Renal cortical epithelial cell (primary cell): Measurements from ENCODE around the gene LARP1. TPM values are rescaled to one million over a fixed set of nuclear protein-coding genes. Genes with fewer than 3 reads are reported as not detected.
"Not testable (repeated sequence)": the region's sequence is repeated elsewhere in the genome, so short reads cannot be mapped to it uniquely, and the experiment has no call there.

Experiments used
- DNase-seq: peaks from one replicate; pipeline ENCODE4 v3.0.0-alpha.2; 2011; ENCODE audit warnings: low read depth
- total RNA-seq: library from RNA; depleted of rRNA; stranded (reverse); fragments of >200 nt; gene quantifications from 2 replicates; pipeline ENCODE4 v1.2.3, GENCODE V29; 2014

LARP1 gene
- total RNA-seq, 1 donor from 2014 or later = 96.5 TPM

DNA sequence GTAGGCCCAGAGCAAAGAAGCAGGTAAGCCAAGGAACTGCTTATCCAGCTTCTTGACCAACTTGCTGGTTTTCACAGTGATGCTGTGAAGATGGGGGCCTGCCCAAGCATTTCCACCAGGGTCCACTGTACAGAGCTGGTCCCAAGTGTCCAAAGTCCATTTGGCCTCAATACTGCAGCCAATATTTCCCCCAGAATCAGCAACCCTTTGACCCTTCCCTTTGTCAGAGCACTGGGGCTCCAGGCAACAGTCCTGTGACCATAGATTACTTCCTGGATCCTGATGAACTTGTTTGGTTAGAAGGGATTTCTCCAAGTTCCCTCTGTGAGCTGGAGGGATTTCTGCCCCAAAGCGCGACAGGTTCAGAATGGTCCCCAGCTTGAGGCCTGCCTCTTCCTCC, 68.9 kb downstream of the LARP1 start:
- no peak for DNase-seq

DNA sequence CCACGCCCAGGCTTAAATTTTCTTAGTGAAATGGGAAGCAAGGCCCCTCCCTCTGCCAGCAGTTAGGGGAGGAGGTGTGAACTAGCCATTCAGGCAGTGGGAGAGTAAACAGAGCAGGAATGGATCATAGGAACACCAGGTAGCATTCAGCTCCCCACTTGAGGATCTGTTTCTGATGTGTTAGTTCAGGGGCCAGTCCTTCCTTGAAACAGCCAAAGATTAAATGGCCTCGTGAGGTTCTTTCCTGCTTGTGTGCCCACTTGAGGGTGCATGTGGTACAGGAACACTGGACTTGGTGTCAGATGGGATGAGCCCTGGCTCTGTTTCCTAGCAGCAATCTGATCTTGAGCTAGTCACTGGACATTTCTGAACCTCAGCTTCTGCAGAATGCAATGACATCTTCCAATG, 74.0 kb downstream of the LARP1 start:
- peak; percentile 11 for DNase-seq

DNA sequence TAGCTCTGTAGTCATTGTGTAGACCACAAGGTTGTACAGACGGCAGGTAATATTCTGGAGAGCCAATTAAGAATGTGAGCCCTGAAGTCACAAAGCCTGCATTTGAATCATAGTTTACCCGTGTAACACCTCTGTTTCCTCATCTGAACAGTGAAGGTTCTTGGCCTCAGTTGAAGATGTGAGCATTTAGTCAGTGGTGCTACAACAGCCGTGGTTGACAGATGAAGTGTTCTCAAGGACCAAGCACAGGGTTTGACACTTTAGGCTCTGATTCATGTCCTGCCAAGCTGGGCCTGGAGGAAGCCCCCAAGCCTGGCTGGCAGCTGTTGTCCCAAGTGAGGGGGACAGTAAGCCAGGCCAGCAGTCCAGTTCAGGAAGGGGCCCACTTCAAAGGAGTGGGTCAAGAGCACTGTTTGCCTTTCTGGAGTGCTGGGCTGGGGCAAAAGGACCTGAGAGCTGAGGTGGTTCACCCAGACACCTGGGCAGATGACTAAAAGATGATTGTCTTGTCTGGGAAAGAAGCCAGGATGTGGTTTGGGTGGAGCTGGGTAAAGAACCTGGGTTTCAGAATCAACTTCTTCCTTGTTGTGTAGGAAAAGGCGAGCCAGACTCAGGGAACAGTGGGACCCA, 74.5 kb downstream of the LARP1 start:
- DNase-seq = peak; percentile 64

DNA sequence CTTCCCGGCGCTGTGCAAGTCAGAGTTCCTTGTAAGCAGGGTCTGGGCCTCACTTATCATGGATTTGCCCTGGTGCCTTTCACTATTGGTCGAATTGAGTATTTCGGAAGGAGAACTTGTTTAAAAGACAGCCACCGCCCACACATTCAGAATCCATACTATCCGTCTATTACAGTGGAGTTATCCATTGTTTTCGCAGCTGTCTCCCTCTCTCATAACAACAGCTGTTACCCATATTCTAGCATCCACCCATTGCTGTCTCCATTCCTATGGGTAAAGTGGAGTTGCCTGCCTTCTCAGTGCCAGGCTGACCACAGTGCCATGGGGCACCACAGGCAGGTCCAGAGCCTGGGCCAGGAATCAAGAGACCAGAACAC, 75.0 kb downstream of the LARP1 start:
- no peak for DNase-seq

DNA sequence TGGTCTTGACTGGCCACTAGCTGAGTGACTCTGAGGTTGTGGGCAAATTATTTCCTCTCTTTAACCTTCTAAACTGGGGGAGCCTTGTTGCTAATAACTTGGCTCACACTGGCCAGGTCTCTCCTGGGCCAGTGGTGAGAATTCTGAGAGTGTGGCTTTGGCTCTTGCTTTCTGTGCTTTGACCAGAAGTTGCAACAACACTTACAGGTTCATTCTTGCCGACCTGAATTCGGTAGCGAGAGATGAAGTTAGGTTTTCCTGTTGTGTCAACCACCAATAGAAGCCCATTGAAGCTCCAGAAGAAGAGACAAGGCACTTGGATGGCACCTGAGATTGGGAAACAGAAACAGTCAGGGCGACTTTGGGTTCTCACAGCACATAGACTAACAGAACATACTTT, 75.4 kb downstream of the LARP1 start:
- DNase-seq = no peak

DNA sequence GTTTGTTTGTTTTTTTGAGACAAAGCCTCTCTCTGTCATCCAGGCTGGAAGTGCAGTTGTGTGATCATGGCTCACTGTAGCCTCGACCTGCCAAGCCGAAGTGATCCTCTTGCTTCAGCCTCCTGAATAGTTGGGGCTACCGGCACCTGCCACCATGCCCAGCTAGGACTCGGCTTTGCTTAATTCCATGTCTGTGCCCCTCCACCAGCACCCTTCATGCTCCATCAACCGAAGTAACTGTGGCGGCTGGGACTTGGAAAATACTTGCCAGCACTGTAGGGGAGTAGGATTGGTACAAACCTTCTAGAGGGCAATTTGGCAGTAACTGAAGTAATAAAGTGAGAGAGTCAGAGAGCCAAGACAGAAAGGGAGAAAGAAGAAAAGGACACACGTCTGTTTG, 76.3 kb downstream of the LARP1 start:
- DNase-seq = no peak

- DNase-seq = not testable (repeated sequence)
Measured at GRCh38 chr5:154832804-154833203, 77.6 kb downstream of the LARP1 start.

GRCh38 chr5:154834053-154834452, 78.9 kb downstream of the LARP1 start:
- no peak for DNase-seq

- not testable (repeated sequence) for DNase-seq
Measured at GRCh38 chr5:154835701-154836052, 80.5 kb downstream of the LARP1 start.

- no peak for DNase-seq
Measured at GRCh38 chr5:154836225-154836624, 81.0 kb downstream of the LARP1 start.

- DNase-seq = no peak
Measured at GRCh38 chr5:154837009-154837901, 82.1 kb downstream of the LARP1 start.

- DNase-seq = no peak
Measured at GRCh38 chr5:154840435-154841272, 85.5 kb downstream of the LARP1 start.

GRCh38 chr5:154841273-154841661, 86.1 kb downstream of the LARP1 start:
- DNase-seq = no peak

DNA sequence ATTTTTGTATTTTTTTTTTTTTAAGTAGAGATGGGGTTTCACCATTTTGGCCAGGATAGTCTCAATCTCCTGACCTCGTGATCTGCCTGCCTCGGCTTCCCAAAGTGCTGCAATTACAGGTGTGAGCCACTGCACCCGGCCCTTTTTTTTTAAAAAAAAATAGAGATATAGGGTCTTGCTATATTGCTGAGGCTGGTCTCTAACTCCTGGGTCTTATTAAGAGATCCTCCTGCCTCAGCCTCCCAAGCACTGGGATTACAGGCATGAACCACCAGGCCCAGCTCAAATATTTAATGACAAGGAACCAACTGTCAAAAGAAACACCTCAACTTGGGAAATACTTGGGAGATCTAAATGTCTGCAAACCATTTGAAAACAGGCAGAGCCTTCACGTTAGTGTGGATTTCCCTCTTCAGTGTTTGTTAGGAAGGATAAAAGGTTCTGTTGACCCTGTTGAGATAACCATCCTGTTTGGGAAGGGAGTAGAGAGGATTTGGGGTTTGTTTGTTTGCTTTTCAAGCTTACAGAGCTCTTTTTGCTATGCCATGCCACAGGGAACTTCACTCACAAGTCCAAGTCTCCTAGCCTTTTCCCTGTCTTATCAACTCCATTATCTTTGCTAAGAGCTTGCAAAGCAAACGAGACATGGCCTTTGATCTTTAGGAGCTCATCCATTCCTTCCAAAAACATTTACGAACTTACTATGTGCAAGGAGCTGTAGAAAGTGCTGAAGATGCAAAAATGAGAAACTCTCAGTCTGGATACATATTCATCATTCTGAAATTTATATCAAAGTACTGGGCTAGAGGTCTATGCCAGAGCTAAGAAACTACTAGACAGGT, 87.7 kb downstream of the LARP1 start:
- no peak for DNase-seq

- DNase-seq = no peak
Measured at GRCh38 chr5:154844809-154845208, 89.6 kb downstream of the LARP1 start.

DNA sequence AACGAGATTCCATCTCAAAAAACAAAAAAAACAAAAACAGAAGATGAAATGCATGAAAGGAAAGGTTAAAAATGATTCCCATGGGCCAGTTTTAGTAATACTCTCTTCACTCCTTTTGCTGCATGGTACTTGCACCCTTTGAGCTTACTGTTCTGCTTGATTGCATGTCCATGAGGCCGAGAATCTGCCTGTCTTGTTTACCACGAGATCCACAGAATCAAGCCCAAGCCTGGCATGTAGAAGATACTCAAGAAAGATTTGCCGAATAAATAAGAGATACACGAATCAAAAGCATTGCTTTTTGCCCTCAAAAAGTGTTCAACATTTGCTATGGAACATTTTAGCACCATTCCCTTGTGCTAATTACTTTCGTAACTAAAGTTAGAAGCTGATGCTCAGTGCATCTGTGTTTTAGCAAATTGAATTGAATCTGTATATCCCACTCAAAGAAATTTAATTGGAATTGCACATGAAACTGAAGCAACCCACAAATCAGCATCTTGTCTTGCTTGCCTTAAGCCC, 94.1 kb downstream of the LARP1 start:
- DNase-seq = no peak

DNA sequence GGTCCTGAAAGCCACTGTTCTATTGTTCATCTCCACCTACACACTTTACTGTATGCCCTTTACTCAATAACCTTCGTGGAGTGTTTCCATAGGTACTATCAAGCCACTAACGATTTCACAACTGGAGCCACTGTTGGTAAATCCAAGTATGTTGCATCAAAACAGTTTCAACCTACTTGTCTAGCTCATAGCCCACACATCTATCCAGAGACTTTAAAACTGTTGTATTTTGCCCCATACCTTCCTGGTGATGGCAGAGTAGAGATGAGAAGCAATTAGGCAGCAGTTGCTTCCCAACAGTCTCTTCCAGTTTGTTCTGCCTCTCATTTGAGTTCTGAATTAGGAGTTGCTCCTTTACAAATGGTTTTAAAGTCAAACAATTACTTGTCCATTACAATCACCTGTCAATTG, 94.6 kb downstream of the LARP1 start:
- no peak for DNase-seq

DNA sequence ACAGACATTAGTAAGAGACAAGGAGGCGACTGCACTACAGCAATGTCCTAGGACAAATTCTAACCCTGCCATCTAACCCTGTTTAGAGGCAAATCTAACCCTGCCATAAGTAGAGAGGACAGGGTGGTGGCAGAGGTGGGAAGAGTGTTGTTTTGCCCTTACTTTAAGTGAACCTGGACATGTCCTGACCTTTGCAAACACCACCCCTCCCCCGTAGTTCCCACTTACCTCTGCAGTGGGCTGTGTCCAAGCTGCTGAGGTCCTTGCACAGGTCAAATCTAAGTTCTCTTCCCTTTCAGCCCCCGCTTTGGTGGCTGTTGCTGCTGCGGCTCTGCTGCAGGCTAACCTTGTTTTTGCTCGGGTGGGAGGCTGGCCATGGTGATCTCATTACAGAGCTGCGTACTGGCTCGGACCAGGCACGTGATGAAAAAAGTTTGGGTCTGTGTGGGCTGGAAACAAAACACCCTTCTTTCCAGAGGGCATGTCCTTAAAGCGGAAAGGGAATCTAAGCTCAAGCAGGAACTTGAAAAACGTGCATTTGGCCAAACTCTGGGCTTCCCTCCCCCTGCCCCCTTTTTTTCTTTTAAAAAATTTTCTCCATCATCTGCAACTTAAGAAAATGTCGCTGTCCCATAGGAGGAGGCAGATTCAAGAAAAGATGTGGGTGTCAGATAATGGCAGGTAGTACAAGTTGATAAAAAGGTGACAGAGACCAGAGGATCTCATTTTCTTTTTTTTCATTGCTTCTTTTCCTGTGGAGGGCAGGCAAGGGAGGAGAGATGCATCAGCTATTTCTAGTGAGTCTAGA, 95.3 kb downstream of the LARP1 start, which contains the start of gene FAXDC2:
Gene FAXDC2, minus strand, starts transcription at position 349 of the 808 bp plus-strand sequence. CDS start 12,425 bp downstream, outside the sequence.
- DNase-seq = peak; percentile 69

DNA sequence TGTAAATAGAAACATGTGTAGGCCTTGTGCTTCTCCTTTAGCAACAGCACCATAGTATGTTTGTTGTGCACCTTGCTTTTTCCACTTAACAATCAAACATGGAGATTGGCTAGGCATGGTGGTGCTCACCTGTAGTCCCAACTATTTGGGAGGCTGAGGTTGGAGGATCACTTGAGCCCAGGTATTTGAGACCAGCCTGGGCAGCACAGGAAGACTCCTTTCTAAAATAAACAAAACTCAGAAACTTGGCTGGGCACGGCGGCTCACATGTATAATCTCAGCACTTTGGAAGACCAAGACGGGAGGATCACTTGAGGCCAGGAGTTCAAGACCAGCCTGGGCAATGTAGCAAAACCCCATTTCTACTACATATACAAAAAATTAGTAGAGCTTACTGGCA, 96.2 kb downstream of the LARP1 start:
- DNase-seq = no peak
